Right atrium auricular region (tissue), 2 donors: ENCODE data around the gene PRM3. TPM values are rescaled to one million over a fixed set of nuclear protein-coding genes. Genes with fewer than 3 reads are reported as not detected.
"Not testable (repeated sequence)": the region's sequence is repeated elsewhere in the genome, so short reads cannot be mapped to it uniquely, and the experiment has no call there.

Experiments
- DNase-seq: peaks from one replicate; pipeline ENCODE4 v3.0.0-alpha.2; 2019; ENCODE audit warnings: low spot score
- H3K27ac ChIP-seq, 2 donors: fragments of 200-600 bp; sonication (generic); 1 replicate in 1 of 2; 2 replicates in 1 of 2; pipeline ENCODE4 v1.5.1; 2016 to 2019
- H3K27me3 ChIP-seq, 2 donors: fragments of 200-600 bp; sonication (generic); one replicate each; pipeline versions ENCODE4 v1.5.1 to v1.6.0; 2017 to 2019
- H3K36me3 ChIP-seq: fragments of 200-600 bp; sonication (generic); one replicate; pipeline ENCODE4 v1.5.1; 2016
- H3K4me1 ChIP-seq, 2 donors: fragments of 200-600 bp; sonication (generic); one replicate each; pipeline versions ENCODE4 v1.5.1 to v1.6.0; 2017 to 2019
- H3K4me3 ChIP-seq, 2 donors: fragments of 200-600 bp; sonication (generic); 1 replicate in 1 of 2; 2 replicates in 1 of 2; pipeline ENCODE4 v1.5.1; 2017 to 2019; ENCODE audit warnings: mild to moderate bottlenecking in 1 of 2, moderate library complexity in 1 of 2
- H3K9me3 ChIP-seq, 2 donors: fragments of 200-600 bp; sonication (generic); one replicate each; pipeline ENCODE4 v1.5.1; 2019
- CTCF ChIP-seq, 2 donors: fragments of 200-600 bp; sonication (generic); IDR thresholded peaks; one replicate each; pipeline ENCODE4 v1.5.1; 2019; ENCODE audit warnings: antibody characterized with exemption in 2 of 2
- total RNA-seq, 2 donors: library from RNA; depleted of rRNA; stranded (reverse); fragments of >200 nt; gene quantifications; one replicate each; pipeline ENCODE4 v1.1.0, GENCODE V29; 2016

The PRM3 gene
- total RNA-seq, 2 donors from 2014 or later = not detected

- no peak for TF ChIP-seq CTCF (IDR thresholded peaks at IDR 0.05)
- H3K4me3 ChIP-seq = no peak overlapping the region
- H3K4me1 ChIP-seq = peaks cover 0 to 11% of the 10 kb centered on the region in 2 donors
- DNase-seq = no peak
- H3K36me3 ChIP-seq = no peaks in the 10 kb centered on the region
- no peaks in the 10 kb centered on the region for H3K9me3 ChIP-seq
- H3K27me3 ChIP-seq = no peaks in the 10 kb centered on the region
- H3K27ac ChIP-seq = no peak overlapping the region
These were observed 28.4 kb upstream of the PRM3 start for GRCh38 chr16:11301645-11302501.

GRCh38 chr16:11300560-11300892 is 27.1 kb upstream of the PRM3 start:
- no peak for DNase-seq
- TF ChIP-seq CTCF (IDR thresholded peaks at IDR 0.05) = no peak
- Histone ChIP-seq H3K27ac (no peak overlapping the region), H3K36me3 (no peaks in the 10 kb centered on the region), H3K27me3 (no peaks in the 10 kb centered on the region), H3K4me1 (peaks cover 0 to 15% of the 10 kb centered on the region in 2 donors), H3K4me3 (no peak overlapping the region), H3K9me3 (no peaks in the 10 kb centered on the region)

- Histone ChIP-seq H3K27me3 (no peaks in the 10 kb centered on the region), H3K9me3 (no peaks in the 10 kb centered on the region), H3K36me3 (no peaks in the 10 kb centered on the region), H3K27ac (no peak overlapping the region), H3K4me3 (no peak overlapping the region), H3K4me1 (peaks cover 0 to 15% of the 10 kb centered on the region in 2 donors)
- no peak for DNase-seq
- no peak for TF ChIP-seq CTCF (IDR thresholded peaks at IDR 0.05)
These were observed 26.6 kb upstream of the PRM3 start for GRCh38 chr16:11299865-11300559.

GRCh38 chr16:11298950-11299547 is 25.6 kb upstream of the PRM3 start:
- peaks cover 0 to 15% of the 10 kb centered on the region in 2 donors for H3K4me1 ChIP-seq
- H3K4me3 ChIP-seq, DNase-seq, H3K27me3 ChIP-seq, H3K9me3 ChIP-seq, H3K36me3 ChIP-seq, H3K27ac ChIP-seq: not testable (repeated sequence)

- H3K4me3 ChIP-seq = no peak overlapping the region
- DNase-seq = no peak
These were observed 24.9 kb upstream of the PRM3 start for GRCh38 chr16:11298143-11298900.

More at GRCh38 chr16:11298143-11298900, 24.9 kb upstream of the PRM3 start:
- Histone ChIP-seq H3K4me1 (peaks cover 0 to 15% of the 10 kb centered on the region in 2 donors), H3K36me3 (no peaks in the 10 kb centered on the region), H3K27me3 (no peaks in the 10 kb centered on the region), H3K9me3 (no peaks in the 10 kb centered on the region), H3K27ac (peak overlapping the region; percentile 10 to 14)
- TF ChIP-seq CTCF (IDR thresholded peaks at IDR 0.05) = no peak
